K562 (cell line): ENCODE results near the gene HDAC9. TPM values are rescaled to one million over a fixed set of nuclear protein-coding genes. Genes with fewer than 3 reads are reported as not detected.

Experiments used
- ATAC-seq: fragments of 200-7000 bp; cut with Tn5 transposase; 3 replicates; pipeline ENCODE4 v1.9.1; 2020; ENCODE audit warnings: moderate library complexity
- BruUV-seq: library from RNA; stranded (reverse); fragments of 400-500 nt; replicated peaks from 2 replicates; lab custom pipeline; 2021; lab: Mats Ljungman, UMichigan
- CTCF ChIA-PET: fragments of 300-600 bp; formaldehyde crosslinking; extraction: SDS; loops from one replicate; lab custom pipeline; 2021; ENCODE audit warnings: low intra/inter-chr PET ratio; lab: Yijun Ruan, JAX
- POLR2A ChIA-PET: fragments of 300-600, 350-650 bp; sonication (Branson Sonifier 250); formaldehyde crosslinking; extraction: SDS; loops from one replicate; lab custom pipeline; 2021; ENCODE audit warnings: antibody characterized with exemption, inconsistent platforms; lab: Yijun Ruan, JAX
- DNase-seq, 4 experiments: peaks; one replicate each; pipeline versions ENCODE4 v3.0.0 to v3.0.0-alpha.2; 2011 to 2018; ENCODE audit warnings: low spot score in 3 of 4, mixed read lengths in 3 of 4; ENCODE audit errors: extremely low read depth in 1 of 4
- FAIRE-seq: peaks from 2 replicates; lab custom pipeline; 2011; peaks lifted over from hg19 to GRCh38; lab: Jason Lieb, UNC
- H2AFZ ChIP-seq: 2 replicates; pipeline ENCODE4 v1.6.0; 2011; ENCODE audit warnings: low read depth, low read length, control low read depth, inconsistent platforms
- H3K27ac ChIP-seq: fragments of 200-600 bp; 3 replicates; pipeline ENCODE4 v1.8.0; 2011; ENCODE audit warnings: low read depth, mild to moderate bottlenecking, control low read depth, inconsistent platforms, low read length, moderate library complexity, mixed read lengths; ENCODE audit errors: extremely low read depth
- H3K27me3 ChIP-seq, 2 experiments: fragments of 300-600 bp in 1 of 2; 2 replicates in 1 of 2; 3 replicates in 1 of 2; pipeline versions ENCODE4 v1.6.0 to v1.8.0; 2011; ENCODE audit warnings: inconsistent platforms in 2 of 2, low read length in 2 of 2, mild to moderate bottlenecking in 1 of 2, mixed read lengths in 1 of 2, moderate library complexity in 1 of 2; ENCODE audit not compliant: control insufficient read depth in 2 of 2, insufficient read depth in 2 of 2
- H3K36me3 ChIP-seq: fragments of 300-600 bp; 3 replicates; pipeline ENCODE4 v1.8.0; 2011; ENCODE audit warnings: mild to moderate bottlenecking, low read length, inconsistent platforms; ENCODE audit not compliant: control insufficient read depth, insufficient read depth
- H3K4me1 ChIP-seq, 2 experiments: fragments of 200-600 bp in 1 of 2; replicated peaks in 1 of 2; 2 replicates in 1 of 2; 3 replicates in 1 of 2; pipeline versions ENCODE4 v1.5.1 to v1.8.0; 2011; ENCODE audit warnings: inconsistent platforms in 2 of 2, low read length in 2 of 2, mild to moderate bottlenecking in 1 of 2, mixed read lengths in 1 of 2, moderate library complexity in 1 of 2; ENCODE audit not compliant: control insufficient read depth in 2 of 2, insufficient read depth in 2 of 2
- H3K4me2 ChIP-seq: 2 replicates; pipeline ENCODE4 v1.6.1; 2011; ENCODE audit warnings: low read length, control low read depth, inconsistent platforms, mixed read lengths; ENCODE audit not compliant: insufficient read depth
- H3K4me3 ChIP-seq: fragments of 200-600 bp; sonication (generic), shearing (Covaris generic); 2 replicates; pipeline ENCODE4 v1.5.1; 2016; ENCODE audit warnings: control low read depth, inconsistent platforms
- H3K79me2 ChIP-seq: fragments of 200-600 bp; 3 replicates; pipeline ENCODE4 v1.8.0; 2011; ENCODE audit warnings: low read length, inconsistent platforms; ENCODE audit not compliant: control insufficient read depth, insufficient read depth
- H3K9ac ChIP-seq, 2 experiments: 2 replicates each; pipeline versions ENCODE4 v1.6.0 to v1.6.1; 2011; ENCODE audit warnings: low read depth in 2 of 2, low read length in 2 of 2, control low read depth in 1 of 2, inconsistent platforms in 1 of 2, mild to moderate bottlenecking in 1 of 2, mixed read lengths in 1 of 2; ENCODE audit not compliant: insufficient read depth in 1 of 2
- H3K9me1 ChIP-seq: one replicate; pipeline ENCODE4 v1.6.0; 2011; ENCODE audit warnings: inconsistent platforms, mild to moderate bottlenecking, low read length, moderate library complexity; ENCODE audit not compliant: control insufficient read depth, insufficient read depth
- H3K9me3 ChIP-seq: replicated peaks from 2 replicates; pipeline ENCODE4 v1.5.1; 2011; ENCODE audit warnings: low read depth, low read length, inconsistent platforms; ENCODE audit not compliant: control insufficient read depth, insufficient read depth
- H4K20me1 ChIP-seq: replicated peaks from 2 replicates; pipeline ENCODE4 v1.6.1; 2011; ENCODE audit warnings: low read length, inconsistent platforms, mixed read lengths; ENCODE audit not compliant: control insufficient read depth, insufficient read depth
- CXXC5 ChIP-seq: fragments of 250-450 bp; sonication (Bioruptor Pico); IDR thresholded peaks from 2 replicates; pipeline ENCODE4 v1.8.0; 2022; ENCODE audit warnings: inconsistent platforms, mild to moderate bottlenecking, moderate library complexity
- LCOR ChIP-seq: sonication (generic); formaldehyde crosslinking; IDR thresholded peaks from 2 replicates; pipeline ENCODE4 v1.8.0; 2022; ENCODE audit warnings: mild to moderate bottlenecking, missing genetic modification reagents
- ZNF77 ChIP-seq: fragments of 250-450 bp; sonication (Bioruptor Pico); IDR thresholded peaks from 2 replicates; pipeline ENCODE4 v1.5.0; 2020
- WGBS: fragments of 100-300 bp; shearing (Covaris generic); methylation state at CpG from one replicate; pipeline ENCODE4 v1.1.6; 2016; ENCODE audit warnings: low coverage, mixed read lengths; ENCODE audit not compliant: insufficient coverage; ENCODE audit errors: missing lambda C conversion rate; 5-methylcytosine and 5-hydroxymethylcytosine counted together
- in situ Hi-C: fragments of 300-500 bp; cut with MboI; formaldehyde crosslinking; loops from 4 replicates; pipeline ENCODE4 v1.15.0; 2018; ENCODE audit warnings: inconsistent platforms, mixed read lengths
- intact Hi-C: fragments of 100-400 bp; cut with micrococcal nuclease; formaldehyde crosslinking; loops from 2 replicates; pipeline ENCODE4 v1.14.2; 2022
- polyA plus RNA-seq, 8 experiments: library from polyadenylated mRNA; depleted of rRNA in 4 of 8; stranded (reverse) in 5 of 8; unstranded in 3 of 8; fragments of >200 nt; fragmentation: Nextera tagmentation in 2 of 8; fragmentation: Illumina TruSeq in 1 of 8; extraction: Ambion mirVana in 2 of 8; extraction: Trizol in 1 of 8; gene quantifications; 2 replicates each; pipeline versions ENCODE4 v1.2.1 to v1.2.3, GENCODE V29; 2011 to 2014; ENCODE audit warnings: inconsistent platforms in 1 of 8, missing spikeins in 1 of 8
- total RNA-seq, 7 experiments: library from RNA; depleted of rRNA in 6 of 7; stranded (reverse); fragments of >200 nt in 6 of 7; fragmentation: Illumina TruSeq in 2 of 7; extraction: Trizol in 2 of 7; gene quantifications; 2 replicates each; pipeline versions ENCODE4 v1.2.1 to v1.2.3, GENCODE V29; 2011 to 2021; ENCODE audit warnings: low replicate concordance in 1 of 7

HDAC9 gene
- total and polyA plus RNA-seq, 9 of the 15 experiments (the other 6 are each of a cell fraction or from before 2014, with no cell fraction given) = 0.08 to 0.91 (median 0.33) TPM

GRCh38 chr7:18792871-18793595 lies 297.5 kb downstream of the HDAC9 start:
- no peaks in the 10 kb centered on the region for H4K20me1 ChIP-seq
- CTCF ChIA-PET = no interaction called here
- TF ChIP-seq ZNF77 (CRISPR knock-in tag) (no peak), LCOR (no peak)
- TF ChIP-seq, all 486 proteins: peak for 0
- Histone ChIP-seq H3K4me2 (no peak overlapping the region), H3K79me2 (no peaks in the 10 kb centered on the region), H3K4me1 (no peaks in the 10 kb centered on the region), H2AFZ (no peak overlapping the region), H3K27ac (no peak overlapping the region), H3K9ac (no peak overlapping the region), H3K27me3 (no peaks in the 10 kb centered on the region), H3K9me3 (no peaks in the 10 kb centered on the region), H3K4me3 (no peak overlapping the region), H3K9me1 (no peaks in the 10 kb centered on the region), H3K36me3 (no peaks in the 10 kb centered on the region)
- WGBS = 0% methylated on average over 13 of the region's 13 CpGs
- in situ Hi-C loops (no loop called here), intact Hi-C loops (no loop called here)
- FAIRE-seq = no peak
- DNase-seq = no peak
- POLR2A ChIA-PET = no interaction called here
- BruUV-seq = no TSS peak
- no peak for ATAC-seq

GRCh38 chr7:18796216-18796615 lies 300.7 kb downstream of the HDAC9 start:
- Histone ChIP-seq H3K4me3 (no peak overlapping the region), H3K4me1 (no peaks in the 10 kb centered on the region), H3K27ac (no peak overlapping the region), H3K27me3 (no peaks in the 10 kb centered on the region), H4K20me1 (no peaks in the 10 kb centered on the region), H3K9me3 (no peaks in the 10 kb centered on the region), H2AFZ (no peak overlapping the region), H3K4me2 (no peak overlapping the region), H3K36me3 (no peaks in the 10 kb centered on the region), H3K9ac (no peak overlapping the region), H3K9me1 (no peaks in the 10 kb centered on the region), H3K79me2 (no peaks in the 10 kb centered on the region)
- TF ChIP-seq CXXC5 (CRISPR knock-in tag) = no peak
- BruUV-seq = no TSS peak
- ChIA-PET POLR2A (no interaction called here), CTCF (no interaction called here)
- DNase-seq (no peak), FAIRE-seq (no peak), ATAC-seq (no peak)
- in situ Hi-C loops (no loop called here), intact Hi-C loops (no loop called here)
